ENCODE measurements around the gene ACTC1. TPM values are rescaled to one million over a fixed set of nuclear protein-coding genes. Genes with fewer than 3 reads are reported as not detected.
A peak's percentile ranks its signal among the peaks of the same experiment; 100 is the strongest.

Gene ACTC1
- total and polyA plus RNA-seq, 3 donors from 2014 or later: 0.93 to 31.2 (median 1.2) TPM

- Histone ChIP-seq H3K9me3 (no peaks in the 10 kb centered on the region), H3K4me3 (no peak overlapping the region), H3K27me3 (no peaks in the 10 kb centered on the region), H3K27ac (no peak overlapping the region), H3K4me1 (no peaks in the 10 kb centered on the region), H3K36me3 (ENCODE audit: low read depth, missing control alignments) (no peaks in the 10 kb centered on the region)
- TF ChIP-seq POLR2A (IDR thresholded peaks at IDR 0.05): no peak
- TF ChIP-seq, protein P1, sequence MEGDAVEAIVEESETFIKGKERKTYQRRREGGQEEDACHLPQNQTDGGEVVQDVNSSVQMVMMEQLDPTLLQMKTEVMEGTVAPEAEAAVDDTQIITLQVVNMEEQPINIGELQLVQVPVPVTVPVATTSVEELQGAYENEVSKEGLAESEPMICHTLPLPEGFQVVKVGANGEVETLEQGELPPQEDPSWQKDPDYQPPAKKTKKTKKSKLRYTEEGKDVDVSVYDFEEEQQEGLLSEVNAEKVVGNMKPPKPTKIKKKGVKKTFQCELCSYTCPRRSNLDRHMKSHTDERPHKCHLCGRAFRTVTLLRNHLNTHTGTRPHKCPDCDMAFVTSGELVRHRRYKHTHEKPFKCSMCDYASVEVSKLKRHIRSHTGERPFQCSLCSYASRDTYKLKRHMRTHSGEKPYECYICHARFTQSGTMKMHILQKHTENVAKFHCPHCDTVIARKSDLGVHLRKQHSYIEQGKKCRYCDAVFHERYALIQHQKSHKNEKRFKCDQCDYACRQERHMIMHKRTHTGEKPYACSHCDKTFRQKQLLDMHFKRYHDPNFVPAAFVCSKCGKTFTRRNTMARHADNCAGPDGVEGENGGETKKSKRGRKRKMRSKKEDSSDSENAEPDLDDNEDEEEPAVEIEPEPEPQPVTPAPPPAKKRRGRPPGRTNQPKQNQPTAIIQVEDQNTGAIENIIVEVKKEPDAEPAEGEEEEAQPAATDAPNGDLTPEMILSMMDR (IDR thresholded peaks at IDR 0.05): no peak
- intact Hi-C loops (cut with DNase I; ENCODE audit: low total_unique reads): no loop called here
- 89 to 90% methylated on average over 1 of the region's 1 CpG for WGBS, 2 donors
- DNase-seq: no peak
Observed at GRCh38 chr15:34802371-34802770, 7.0 kb upstream of the ACTC1 start.

- Histone ChIP-seq H3K27ac (no peak overlapping the region), H3K4me3 (no peak overlapping the region), H3K36me3 (ENCODE audit: low read depth, missing control alignments) (no peaks in the 10 kb centered on the region), H3K27me3 (no peaks in the 10 kb centered on the region), H3K4me1 (no peaks in the 10 kb centered on the region), H3K9me3 (no peaks in the 10 kb centered on the region)
- intact Hi-C loops (cut with DNase I; ENCODE audit: low total_unique reads): no loop called here
- TF ChIP-seq, protein P1 (IDR thresholded peaks at IDR 0.05): no peak
- TF ChIP-seq POLR2A (IDR thresholded peaks at IDR 0.05): no peak
- 37 to 41% methylated on average over 15 to 16 of the region's 16 CpGs for WGBS, 2 donors
- DNase-seq: peak; percentile 89
Observed at GRCh38 chr15:34799149-34800101, 4.1 kb upstream of the ACTC1 start.

- intact Hi-C loops (cut with DNase I; ENCODE audit: low total_unique reads): no loop called here
Observed at GRCh38 chr15:34796847-34797435, 1.6 kb upstream of the ACTC1 start.

DNA sequence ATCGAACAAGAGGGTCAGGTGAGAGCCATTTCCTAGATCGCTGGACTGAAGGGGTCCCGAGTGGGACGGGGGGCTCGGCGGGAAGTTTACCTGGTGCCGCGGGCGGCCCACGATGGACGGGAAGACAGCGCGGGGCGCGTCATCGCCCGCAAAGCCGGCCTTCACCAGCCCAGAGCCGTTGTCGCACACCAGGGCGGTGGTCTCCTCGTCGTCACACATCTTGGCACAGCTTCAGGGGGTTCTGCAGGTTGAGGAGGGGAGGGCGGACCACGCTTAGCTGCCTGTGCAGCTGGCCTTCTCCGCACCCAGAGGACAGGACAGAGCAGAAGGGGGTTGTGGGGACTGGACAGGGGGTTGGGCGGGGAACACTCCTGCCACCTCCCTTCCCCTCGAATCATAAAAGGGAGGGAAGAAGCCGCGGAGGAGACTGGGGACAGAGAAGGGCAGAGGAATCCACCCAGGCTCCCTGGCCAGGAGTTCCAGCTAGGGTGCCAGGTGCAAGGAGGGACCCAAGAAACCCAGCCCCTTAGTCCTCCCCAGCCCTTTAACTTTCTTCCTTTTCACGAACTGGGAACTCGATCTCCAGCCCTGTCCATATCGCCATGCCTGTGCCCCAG is 651 bp downstream of the ACTC1 start:
- Histone ChIP-seq H3K4me3 (no peak overlapping the region), H3K36me3 (ENCODE audit: low read depth, missing control alignments) (no peaks in the 10 kb centered on the region), H3K4me1 (no peaks in the 10 kb centered on the region), H3K27ac (no peak overlapping the region), H3K9me3 (no peaks in the 10 kb centered on the region), H3K27me3 (no peaks in the 10 kb centered on the region)
- intact Hi-C loops (cut with DNase I; ENCODE audit: low total_unique reads): no loop called here
- no peak for DNase-seq
- 3 to 17% methylated on average over 12 to 33 of the region's 33 CpGs for WGBS, 2 donors
- TF ChIP-seq POLR2A (IDR thresholded peaks at IDR 0.05): no peak
- TF ChIP-seq, protein P1 (IDR thresholded peaks at IDR 0.05): no peak

More at GRCh38 chr15:34796847-34797435, 1.6 kb upstream of the ACTC1 start:
- 42 to 48% methylated on average over 5 of the region's 5 CpGs for WGBS, 2 donors
- no peaks in the 10 kb centered on the region for H3K9me3 ChIP-seq
- no peak overlapping the region for H3K4me3 ChIP-seq
- H3K36me3 ChIP-seq (ENCODE audit: low read depth, missing control alignments): no peaks in the 10 kb centered on the region
- H3K4me1 ChIP-seq: no peaks in the 10 kb centered on the region
- TF ChIP-seq POLR2A (IDR thresholded peaks at IDR 0.05): no peak
- TF ChIP-seq, protein P1 (IDR thresholded peaks at IDR 0.05): no peak
- H3K27me3 ChIP-seq: no peaks in the 10 kb centered on the region
- H3K27ac ChIP-seq: no peak overlapping the region
- no peak for DNase-seq
